K562 treated with DMSO at 1 percent for 12 hours (cell line): ENCODE data around the gene APOBEC3C. TPM values are rescaled to one million over a fixed set of nuclear protein-coding genes. Genes with fewer than 3 reads are reported as not detected.

Experiments
- total RNA-seq: library from RNA; unstranded; fragments of 300-600 nt; gene quantifications from 2 replicates; pipeline ENCODE4 v1.2.3, GENCODE V29; 2022; ENCODE audit not compliant: insufficient read depth

Gene APOBEC3C
- total RNA-seq = 47.3 and 54.5 TPM in 2 replicates

GRCh38 chr22:39013942-39014722 lies at the start of gene APOBEC3C:
TSS of gene APOBEC3C (plus strand) at chr22:39014257. CDS start at chr22:39014363, 106 bp downstream.

GRCh38 chr22:38981992-38982927 lies 31.8 kb upstream of the APOBEC3C start, which contains the start of gene APOBEC3B:
TSS of gene APOBEC3B (plus strand) at chr22:38982347. CDS start at chr22:38982454, 107 bp downstream.

GRCh38 chr22:39040538-39041296 lies 26.7 kb downstream of the APOBEC3C start, which contains the start of gene APOBEC3F:
TSS of gene APOBEC3F (plus strand) at chr22:39040864. CDS start at chr22:39040961, 97 bp downstream.

Other genes starting within 250 kb of the APOBEC3C start
- gene DNAL4, start 220.1 kb upstream of the APOBEC3C start, total RNA-seq = 11.1 and 11.2 TPM in 2 replicates
- gene NPTXR, start 170.2 kb upstream of the APOBEC3C start, total RNA-seq = 2.1 and 4.1 TPM in 2 replicates
- gene CBX6, start 142.0 kb upstream of the APOBEC3C start, total RNA-seq = 6.4 and 11.5 TPM in 2 replicates
- gene APOBEC3A, start 56.6 kb upstream of the APOBEC3C start, total RNA-seq = not detected in 2 replicates
- 47.6 and 70.1 TPM in 2 replicates for gene APOBEC3B, start 31.9 kb upstream of the APOBEC3C start, total RNA-seq
- 2.7 and 11.2 TPM in 2 replicates for gene APOBEC3D, start 6.9 kb downstream of the APOBEC3C start, total RNA-seq
- gene APOBEC3F, start 26.6 kb downstream of the APOBEC3C start, total RNA-seq = 0.78 and 4.2 TPM in 2 replicates
- gene APOBEC3G, start 63.0 kb downstream of the APOBEC3C start, total RNA-seq = 7.4 and 11.1 TPM in 2 replicates
- gene APOBEC3H, start 83.0 kb downstream of the APOBEC3C start, total RNA-seq = not detected in 2 replicates
- 5.1 and 7.3 TPM in 2 replicates for gene CBX7, start 138.4 kb downstream of the APOBEC3C start, total RNA-seq
- 0.16 TPM in 1 of 2 replicates, not detected in the other for gene PDGFB, start 230.7 kb downstream of the APOBEC3C start, total RNA-seq